Measurements from ENCODE around the gene CMIP.

DNA sequence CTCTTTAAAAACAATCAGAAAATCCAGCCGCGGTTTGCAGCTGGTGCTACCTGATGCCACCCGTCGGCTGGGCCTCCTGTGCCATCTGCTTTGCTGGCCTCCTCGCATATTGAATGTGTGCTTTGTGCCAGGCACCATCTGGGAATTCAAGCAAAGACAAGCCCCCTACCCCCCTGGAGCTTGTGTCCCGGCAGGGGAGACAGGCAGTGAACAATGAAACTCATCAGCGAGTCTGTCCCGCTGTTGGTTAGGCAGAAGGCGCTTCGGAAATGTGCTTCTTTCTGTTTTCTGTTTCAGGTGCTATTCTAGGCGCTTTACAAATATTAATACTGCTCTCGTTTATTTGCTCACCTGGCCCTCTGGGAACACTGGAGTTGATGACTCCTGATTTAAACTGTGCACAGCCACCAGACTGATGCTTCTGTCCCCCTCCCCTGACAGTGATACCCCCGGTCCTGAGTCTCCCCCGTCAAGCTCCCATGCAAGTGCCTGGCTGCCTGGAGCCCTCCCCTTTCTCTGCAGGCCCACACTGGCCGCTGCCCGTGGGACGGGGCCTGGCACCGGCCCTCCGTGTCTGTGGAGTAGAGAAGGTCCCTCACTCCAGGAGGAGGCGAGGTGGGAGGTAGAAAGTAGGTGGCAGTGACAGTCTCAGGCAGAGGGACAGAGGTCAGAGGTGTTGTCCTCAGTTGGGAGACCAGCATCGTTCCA lies 208.3 kb downstream of the CMIP start:
- TF ChIP-seq, protein P1, sequence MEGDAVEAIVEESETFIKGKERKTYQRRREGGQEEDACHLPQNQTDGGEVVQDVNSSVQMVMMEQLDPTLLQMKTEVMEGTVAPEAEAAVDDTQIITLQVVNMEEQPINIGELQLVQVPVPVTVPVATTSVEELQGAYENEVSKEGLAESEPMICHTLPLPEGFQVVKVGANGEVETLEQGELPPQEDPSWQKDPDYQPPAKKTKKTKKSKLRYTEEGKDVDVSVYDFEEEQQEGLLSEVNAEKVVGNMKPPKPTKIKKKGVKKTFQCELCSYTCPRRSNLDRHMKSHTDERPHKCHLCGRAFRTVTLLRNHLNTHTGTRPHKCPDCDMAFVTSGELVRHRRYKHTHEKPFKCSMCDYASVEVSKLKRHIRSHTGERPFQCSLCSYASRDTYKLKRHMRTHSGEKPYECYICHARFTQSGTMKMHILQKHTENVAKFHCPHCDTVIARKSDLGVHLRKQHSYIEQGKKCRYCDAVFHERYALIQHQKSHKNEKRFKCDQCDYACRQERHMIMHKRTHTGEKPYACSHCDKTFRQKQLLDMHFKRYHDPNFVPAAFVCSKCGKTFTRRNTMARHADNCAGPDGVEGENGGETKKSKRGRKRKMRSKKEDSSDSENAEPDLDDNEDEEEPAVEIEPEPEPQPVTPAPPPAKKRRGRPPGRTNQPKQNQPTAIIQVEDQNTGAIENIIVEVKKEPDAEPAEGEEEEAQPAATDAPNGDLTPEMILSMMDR (IDR thresholded peaks at IDR 0.05): no peak
- TF ChIP-seq EZH2phosphoT487 (IDR thresholded peaks at IDR 0.05): no peak

All from neural progenitor cell (in vitro differentiated cells).